GM21576 (cell line): ENCODE measurements around the gene CYP19A1.
A peak's percentile ranks its signal among the peaks of the same experiment; 100 is the strongest.

Experiments used
- ATAC-seq: cut with Tn5 transposase; IDR thresholded peaks from one replicate; pipeline ENCODE4 v1.9.1; 2021; ENCODE audit warnings: mild to moderate bottlenecking, moderate library complexity; ENCODE audit not compliant: unreplicated experiment

CYP19A1 gene

DNA sequence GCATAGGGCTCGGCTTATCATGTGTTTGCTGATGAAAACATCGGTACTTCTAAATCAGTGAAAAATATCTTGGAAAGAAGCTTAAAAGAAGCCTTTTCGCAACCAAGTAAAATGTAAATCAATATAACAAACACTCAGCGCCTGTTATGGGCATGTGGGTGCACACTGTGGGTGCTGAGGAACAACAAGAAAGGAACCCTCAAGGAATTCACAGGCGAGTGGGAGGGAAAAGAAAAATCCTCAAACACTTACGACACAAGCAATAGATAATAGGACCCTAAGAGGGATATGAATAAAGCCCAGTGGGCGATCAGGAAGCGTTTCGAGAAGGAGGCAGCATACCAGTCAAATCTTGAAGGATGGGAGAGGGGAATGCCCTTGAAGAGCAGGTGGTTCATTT is 25.0 kb upstream of the CYP19A1 start:
- ATAC-seq, result no peak

- ATAC-seq, result no peak
Observed at GRCh38 chr15:51359981-51360380, 21.6 kb upstream of the CYP19A1 start.

DNA sequence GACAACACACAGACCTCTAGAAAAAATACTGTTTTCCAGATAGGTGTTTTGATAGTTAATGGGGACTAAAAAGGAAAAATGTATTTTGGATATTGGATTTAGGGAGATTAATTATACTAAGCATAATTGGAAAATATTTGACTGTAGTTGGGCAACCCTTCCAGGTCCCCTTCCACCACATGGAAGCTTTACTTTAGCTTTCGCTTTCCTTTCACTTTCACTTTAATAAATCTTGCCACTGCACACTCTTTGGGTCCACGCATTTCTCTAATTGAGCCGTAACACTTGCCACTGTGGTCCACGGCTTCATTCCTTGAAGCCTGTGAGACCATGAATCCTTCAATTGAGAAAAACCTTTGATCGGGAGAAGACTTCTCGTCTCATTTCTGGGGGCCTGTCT is 18.6 kb upstream of the CYP19A1 start:
- ATAC-seq, result no peak

GRCh38 chr15:51356147-51356546 is 17.8 kb upstream of the CYP19A1 start:
- ATAC-seq, result no peak

DNA sequence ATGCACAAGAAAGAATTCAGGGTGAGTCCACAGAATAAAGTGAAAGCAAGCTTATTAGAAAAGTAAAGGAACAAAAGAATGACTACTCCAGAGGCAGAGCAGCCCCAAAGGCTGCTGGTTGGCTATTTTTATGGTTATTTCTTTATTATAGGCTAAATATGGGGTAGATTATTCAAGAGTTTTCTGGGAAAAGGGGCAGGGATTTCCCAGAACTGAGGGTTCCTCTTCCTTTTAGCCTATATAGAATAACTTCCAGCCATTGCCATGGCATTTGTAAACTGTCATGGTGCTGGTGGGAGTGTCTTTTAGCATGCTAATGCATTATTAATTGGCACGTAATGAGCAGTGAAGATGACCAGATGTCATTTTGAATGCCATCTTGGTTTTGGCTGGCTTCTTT is 16.7 kb upstream of the CYP19A1 start:
- ATAC-seq, result no peak

DNA sequence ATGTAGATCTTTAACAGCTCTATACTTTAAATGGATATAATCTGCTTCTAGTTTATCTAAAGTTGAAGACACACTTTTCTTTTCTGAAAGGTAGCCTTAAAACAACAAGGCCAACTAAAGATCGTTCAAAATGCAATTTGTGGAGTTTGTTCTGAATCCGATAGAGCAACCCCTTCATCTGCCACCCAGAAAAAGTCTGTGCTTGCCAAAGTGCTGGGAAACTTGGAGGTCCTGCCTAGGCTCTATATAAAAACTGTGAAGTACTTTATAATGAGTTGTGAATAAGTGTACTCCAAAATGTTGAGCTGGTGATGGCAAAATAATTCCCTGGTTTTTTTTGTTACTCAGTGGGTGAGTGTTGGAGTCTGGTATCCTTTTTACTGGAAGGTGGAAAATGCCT is 15.6 kb upstream of the CYP19A1 start:
- ATAC-seq, result no peak

DNA sequence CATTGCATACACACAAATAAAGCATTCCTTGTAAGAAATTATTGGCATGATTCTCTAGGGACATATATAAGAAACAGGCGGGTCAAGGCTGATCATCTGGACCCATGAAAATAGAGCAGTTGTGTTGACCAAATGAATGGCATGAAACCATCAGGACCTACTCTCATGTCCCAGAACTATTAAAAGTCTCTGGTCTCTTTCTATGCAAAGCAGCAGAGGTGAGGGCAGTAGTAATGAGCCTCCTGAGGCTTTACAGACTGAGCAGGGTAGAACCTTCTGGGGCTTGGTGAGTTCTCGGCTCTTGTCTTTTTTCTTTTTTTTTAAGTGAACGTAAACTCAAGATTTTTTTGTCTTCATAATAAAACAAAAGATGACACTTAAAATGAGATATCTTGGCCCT is 12.3 kb upstream of the CYP19A1 start:
- ATAC-seq, result no peak

DNA sequence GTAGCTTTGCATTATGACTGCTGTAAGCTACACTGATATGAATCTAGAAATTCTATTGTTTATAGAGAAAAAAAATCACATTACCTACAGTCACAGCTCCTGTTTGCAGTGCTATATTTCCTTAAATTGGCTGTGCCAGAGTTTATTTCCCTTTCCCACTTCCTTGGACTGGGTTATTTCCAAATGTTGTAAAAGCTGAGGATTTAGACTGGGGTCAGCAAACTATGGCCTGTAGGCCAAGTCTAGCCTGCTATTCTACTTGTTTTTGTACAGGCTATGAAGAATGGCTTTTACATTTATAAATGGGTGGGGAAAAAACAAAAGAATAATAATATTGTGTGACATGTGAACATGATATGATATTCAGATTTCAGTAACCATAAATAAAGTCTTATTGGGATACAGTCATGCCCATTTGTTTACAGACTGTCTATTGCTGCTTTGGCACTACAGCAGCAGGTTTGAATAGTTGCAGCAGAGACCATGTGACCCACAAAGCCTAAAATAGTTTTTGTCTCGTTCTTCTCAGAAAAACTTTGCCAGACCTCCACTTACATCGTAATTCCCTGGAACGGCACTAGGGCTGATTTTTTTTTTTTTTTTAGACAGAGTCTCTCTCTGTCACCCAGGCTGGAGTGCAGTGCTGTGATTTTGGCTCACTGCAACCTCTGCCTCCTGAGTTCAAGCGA is 10.9 kb upstream of the CYP19A1 start:
- no peak for ATAC-seq

DNA sequence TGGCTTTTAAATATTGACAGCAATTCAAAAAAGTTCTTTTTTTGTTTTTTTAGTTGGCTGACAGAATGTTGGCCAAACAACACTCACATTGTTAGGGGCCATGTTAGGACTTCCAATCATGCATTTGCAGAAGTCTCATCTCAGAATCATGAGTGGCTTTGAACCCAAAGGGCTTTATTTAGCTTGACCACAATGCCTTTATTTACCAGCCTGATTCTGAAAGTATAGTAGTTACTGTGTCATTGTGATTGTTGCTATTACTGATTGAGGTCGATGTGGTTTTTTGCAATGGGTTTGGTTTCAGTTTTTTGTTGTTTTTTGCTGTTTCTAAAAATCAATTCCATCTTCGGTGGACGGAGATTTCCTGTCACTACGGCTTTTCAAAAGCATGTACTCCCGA is 10.3 kb upstream of the CYP19A1 start:
- ATAC-seq, result peak; percentile 97

- ATAC-seq, result no peak
Observed at GRCh38 chr15:51346136-51346535, 7.7 kb upstream of the CYP19A1 start.

GRCh38 chr15:51343466-51343865 is 5.1 kb upstream of the CYP19A1 start:
- no peak for ATAC-seq

DNA sequence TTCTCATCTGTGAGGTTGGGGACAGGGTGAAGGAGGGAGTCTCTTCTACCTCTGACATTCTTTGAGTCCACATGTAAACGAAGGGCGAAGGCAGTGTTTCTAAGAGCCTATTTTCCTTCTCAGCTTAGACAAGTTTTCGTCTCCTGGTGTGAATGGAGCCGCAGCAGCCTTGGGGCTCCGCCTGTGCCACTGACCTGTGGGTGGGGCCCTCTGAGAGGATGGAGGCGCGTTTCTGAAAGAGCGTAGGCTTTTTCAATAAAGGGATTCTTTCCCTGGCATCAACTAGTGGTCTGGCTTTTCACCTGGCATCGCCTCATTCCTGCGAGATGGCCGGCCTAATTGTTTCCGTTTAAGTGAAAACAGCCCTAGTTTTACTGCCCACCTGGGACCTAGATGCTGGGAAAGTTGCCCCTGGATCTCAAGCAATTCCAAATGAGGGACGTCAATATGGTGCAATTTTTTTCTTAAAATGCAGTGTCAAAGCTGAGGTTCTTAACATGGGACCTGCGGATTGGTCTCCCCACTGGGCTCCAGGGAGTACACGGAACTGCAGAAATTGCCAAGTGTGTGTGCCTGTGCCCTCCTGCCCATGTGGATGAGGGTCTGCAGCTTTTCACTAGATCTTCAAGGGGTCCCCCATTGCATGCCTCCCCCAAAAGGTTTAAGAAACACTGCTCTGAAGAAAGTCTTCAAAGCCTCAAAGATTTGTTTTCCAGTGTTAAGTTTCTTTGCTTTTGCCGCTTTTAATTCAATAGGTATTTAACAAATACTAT is 4.0 kb upstream of the CYP19A1 start:
- no peak for ATAC-seq

DNA sequence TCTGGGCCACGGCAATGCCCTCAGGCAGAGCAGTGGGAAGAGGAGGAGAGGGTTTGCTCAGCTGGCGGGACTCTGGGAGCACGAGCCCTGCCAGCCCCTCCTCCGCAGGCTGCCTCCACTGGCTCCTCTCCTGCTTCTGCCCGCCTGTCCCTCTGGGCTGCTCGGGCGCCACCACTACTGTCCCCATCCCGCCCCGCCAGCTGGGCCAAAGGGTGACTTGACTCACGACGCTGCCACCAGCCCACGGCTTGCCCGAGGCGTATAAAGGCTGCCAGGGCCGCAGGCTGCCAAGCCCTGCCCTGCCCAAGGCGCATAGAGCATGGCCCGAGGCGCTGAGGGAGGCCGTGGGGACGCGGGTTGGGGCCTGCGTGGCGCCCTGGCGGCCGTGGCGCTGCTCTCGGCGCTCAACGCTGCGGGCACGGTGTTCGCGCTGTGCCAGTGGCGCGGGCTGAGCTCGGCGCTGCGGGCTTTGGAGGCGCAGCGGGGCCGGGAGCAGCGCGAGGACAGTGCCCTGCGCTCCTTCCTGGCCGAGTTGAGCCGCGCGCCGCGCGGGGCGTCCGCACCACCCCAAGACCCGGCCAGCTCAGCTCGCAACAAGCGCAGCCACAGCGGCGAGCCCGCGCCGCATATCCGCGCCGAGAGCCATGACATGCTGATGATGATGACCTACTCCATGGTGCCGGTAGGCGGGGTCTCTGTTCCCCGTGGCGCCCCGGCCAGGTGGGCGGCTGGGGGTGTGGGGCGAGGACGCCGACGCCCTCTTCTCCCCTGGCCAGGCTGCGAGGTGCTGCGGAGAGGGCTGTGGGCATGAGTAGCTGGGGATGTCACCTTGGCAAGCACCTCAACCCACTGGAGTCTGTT is 3.2 kb upstream of the CYP19A1 start, which contains the start of gene GLDN:
Gene GLDN (plus strand): TSS at position 290 of the 861 bp plus-strand sequence. CDS start 30 bp downstream, at position 320.
- ATAC-seq, result no peak

- ATAC-seq, result peak; percentile 86
Observed at GRCh38 chr15:51335538-51336410, 2.6 kb downstream of the CYP19A1 start.

DNA sequence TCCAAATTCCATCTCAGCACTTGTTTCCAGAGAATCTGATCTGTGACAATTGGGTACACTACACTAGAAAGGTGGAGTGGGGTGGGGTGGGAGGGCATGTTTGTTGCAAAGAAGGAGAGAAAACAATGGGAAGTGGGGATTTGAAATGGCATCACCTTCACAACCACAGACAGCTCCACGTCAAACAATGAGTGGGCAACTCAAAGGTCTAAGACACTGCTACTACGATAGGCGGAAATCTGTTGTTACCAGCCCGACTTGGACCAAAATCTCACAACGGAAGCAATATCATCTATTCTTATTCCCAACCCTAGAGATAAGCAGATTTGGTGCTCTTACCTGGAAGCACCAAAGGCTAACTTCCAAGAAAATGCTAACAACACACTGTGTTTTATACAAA is 3.3 kb downstream of the CYP19A1 start:
- no peak for ATAC-seq

DNA sequence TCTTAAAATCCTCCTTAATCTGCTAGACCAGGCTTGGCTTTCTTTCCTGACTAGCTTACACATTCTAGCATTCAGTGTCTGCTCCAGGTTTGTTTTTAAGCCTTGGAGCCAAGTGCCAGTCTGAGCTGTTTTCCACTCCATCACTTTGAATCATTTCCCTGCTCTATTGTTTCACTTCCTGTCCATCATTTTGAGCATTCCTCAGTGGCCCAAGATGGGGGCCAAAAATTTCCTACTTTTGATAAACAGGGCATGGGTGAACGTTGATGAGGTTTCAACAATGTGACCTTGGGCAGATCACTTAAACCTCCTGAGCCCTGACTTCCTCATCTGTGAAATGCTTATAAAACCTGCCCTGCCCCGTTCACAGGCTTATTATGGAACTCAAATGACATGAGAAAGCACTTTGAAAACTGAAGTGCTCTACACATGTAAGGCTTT is 4.4 kb downstream of the CYP19A1 start:
- no peak for ATAC-seq

DNA sequence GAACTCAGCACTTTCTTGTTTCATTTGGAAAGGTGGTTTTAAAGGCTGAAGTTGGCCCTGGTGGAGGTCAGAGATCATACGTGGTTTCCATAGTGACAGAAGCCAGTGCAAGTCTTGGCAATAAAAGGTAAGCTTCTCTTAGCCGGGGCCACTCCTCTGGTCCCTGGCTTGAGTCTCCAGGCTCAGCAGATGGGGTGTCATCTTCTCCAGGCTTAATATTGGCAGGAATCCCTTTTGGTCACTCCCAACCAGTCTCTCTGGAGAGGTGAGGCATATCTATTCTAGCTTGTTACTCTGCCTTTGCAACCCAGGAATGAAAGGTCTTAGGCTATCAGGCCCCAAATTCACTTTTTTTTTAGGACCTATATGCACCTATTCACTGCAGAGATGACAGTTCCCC is 4.8 kb downstream of the CYP19A1 start:
- ATAC-seq, result no peak

DNA sequence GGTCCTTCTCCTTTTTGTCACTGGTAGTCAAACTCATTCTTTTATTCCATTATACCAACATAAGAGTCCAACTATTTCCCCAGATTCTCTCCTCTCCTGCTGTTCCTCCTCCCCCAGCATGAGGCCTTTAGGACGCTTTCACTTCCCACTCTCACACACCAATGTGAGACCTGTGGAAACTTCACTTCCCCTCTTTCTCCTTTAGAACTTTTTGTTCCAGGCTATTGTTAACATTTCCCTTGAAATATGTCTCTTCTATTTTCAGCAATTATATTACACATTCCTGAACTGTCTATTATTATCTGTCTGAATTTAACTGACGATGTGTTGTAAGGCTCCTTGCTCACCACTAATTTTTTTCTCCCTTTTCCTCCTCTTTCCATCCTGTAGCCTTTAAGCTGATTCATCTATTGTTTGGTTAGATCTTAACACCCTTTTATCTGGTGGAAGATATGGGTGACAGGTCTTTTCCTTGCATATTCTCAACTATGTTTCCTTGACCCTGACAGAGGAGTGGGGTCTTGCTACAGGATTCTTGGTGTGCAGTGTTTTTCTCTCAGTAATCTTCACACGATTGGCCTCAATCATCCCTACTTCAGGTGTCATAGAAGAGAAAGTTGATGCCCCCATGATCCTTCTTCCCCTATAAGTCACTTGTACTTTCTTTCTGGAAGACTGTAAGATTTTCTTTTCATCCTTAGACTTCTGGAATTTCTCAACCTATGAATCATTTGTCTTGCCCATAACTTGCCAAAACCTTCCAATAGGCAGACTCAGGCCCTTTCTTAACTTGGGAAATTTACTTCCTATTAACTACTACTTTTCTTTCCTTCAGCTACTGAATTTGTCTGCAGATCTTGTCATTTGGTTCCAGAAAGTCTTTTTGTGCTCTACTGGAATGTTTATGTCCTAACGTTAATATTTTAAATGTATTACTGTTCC is 5.9 kb downstream of the CYP19A1 start:
- no peak for ATAC-seq

GRCh38 chr15:51331141-51331540 is 7.3 kb downstream of the CYP19A1 start:
- ATAC-seq, result no peak
